EH (cell line): ENCODE data around the gene GOLGA8B.
A peak's percentile ranks its signal among the peaks of the same experiment; 100 is the strongest.
"Not testable (repeated sequence)": the region's sequence is repeated elsewhere in the genome, so short reads cannot be mapped to it uniquely, and the experiment has no call there.

Source experiments
- DNase-seq: peaks from one replicate; pipeline ENCODE4 v3.0.0-alpha.2; 2015; ENCODE audit warnings: low read depth

Gene GOLGA8B

DNA sequence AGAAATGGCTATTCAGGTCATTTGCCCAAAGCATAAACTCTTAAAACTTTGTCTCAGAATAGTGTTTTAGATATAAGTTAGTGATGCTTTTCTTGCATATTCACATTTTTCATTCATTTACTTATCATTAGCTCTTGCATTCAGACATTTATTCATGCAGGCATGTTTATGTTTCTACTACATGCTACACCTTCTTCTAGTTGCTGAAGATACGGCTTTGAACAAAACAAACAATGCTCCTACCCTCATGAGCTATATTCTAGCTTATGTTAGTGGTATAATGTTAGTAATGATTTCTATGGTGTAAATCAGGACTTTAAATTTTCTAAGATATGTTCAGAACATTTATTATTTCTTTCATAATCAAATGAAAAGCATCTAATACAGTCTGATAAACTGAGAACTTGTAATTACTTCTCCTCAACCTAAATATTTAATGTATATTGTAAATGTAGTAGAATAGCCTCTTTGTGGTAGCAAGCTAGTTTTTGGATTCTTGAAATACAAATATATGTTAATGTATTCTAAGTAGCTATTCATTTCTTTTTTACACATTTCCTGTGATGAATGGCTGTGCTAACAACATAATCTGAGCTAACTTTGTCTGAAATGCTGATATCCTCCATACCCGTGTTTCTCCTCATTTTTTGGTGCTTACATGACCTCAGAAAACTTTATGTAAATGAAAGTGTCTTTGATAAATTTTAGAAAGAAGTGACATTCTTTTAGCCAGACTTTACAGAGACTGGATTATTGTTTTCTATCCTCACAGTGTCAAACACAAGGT, 15.5 kb upstream of the GOLGA8B start:
- no peak for DNase-seq

DNA sequence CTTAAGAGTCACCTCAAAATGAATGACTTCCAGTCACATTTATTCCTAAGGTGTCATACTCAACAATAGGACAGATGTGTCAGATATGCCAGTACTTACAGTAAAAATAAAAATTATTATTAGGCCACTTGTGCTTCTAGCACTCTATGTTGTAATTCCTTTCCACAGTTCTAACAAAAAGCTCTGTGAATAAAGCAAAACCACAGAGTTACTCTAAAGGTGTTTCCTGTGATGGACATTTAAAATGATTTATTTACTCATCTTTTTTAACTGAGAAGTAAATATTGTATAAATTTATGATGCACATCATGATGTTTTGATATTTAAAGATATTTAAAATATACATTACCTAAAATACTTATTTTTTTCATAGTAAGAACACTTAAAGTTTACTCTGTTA, 13.9 kb upstream of the GOLGA8B start:
- DNase-seq = no peak

DNA sequence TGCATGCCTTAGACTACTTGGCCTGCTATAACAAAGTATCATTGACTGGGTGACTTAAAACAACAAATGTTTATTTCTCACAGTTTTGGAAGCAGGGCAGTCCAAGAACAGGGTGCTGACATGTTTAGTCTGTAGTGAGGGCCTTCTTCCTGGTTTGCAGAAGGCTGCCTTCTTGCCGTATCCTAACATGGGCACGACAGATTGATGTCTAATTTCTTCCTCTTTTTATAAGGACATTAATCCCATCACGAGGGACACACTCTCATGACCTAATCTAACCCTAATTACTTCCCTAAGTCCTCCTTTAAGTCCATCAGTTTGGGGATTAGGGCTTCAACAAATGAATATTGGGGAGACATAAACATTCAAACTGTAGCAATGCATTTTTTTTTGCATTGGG, 10.9 kb upstream of the GOLGA8B start:
- DNase-seq = no peak

DNA sequence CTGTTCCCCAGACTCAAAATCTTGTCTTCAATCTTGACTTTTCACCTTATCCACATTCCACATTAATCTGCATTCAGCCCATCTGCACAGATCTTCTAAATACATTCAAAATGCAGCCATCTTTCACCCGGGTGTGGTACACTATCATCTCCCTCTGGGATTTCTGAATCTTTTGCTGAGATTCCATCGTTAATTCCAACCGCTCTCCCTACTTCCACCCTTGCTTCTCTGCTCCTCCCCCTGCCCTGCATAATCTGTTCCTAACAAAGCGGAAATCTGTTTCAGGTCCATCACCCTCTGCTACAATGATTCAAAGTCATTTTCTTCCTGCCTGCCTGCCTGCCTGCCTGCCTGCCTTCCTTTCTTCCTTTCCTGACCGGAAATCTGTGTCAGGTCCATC, 7.9 kb upstream of the GOLGA8B start:
- DNase-seq = no peak

DNA sequence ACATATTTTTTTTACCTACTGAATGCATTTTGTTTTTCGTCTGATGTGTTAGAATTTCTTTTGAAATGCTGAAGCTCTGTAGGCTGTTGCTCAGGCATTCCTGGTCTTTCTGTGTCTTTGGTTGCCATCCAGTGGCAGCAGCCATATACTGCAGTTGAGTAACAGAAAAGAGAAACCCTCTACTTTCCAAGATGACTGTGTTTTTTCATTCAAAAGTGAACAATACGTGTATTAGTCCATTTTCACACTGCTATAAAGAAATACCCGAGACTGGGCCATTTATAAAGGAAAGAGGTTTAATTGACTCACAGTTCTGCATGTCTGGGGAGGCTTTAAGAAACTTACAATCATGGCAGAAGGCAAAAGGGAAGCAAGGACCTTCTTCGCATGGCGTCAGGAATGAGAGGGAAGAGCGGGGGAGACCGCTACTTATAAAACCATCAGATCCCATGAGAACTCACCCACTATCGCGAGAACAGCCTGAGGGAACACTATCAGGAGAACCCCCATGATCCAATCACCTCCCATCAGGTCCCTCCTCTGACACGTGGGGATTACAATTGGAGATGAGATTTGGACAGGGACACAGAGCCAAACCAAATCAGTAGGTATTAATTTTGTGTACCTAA, 4.7 kb upstream of the GOLGA8B start:
- peak; percentile 81 for DNase-seq

DNA sequence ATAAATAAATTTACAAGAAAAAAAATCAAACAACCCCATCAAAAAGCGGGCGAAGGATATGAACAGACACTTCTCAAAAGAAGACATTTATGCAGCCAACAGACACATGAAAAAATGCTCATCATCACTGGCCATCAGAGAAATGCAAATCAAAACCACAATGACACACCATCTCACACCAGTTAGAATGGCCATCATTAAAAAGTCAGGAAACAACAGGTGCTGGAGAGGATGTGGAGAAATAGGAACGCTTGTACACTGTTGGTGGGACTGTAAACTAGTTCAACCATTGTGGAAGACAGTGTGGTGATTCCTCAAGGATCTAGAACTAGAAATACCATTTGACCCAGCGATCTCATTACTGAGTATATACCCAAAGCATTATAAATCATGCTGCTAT, 2.5 kb upstream of the GOLGA8B start:
- not testable (repeated sequence) for DNase-seq

DNA sequence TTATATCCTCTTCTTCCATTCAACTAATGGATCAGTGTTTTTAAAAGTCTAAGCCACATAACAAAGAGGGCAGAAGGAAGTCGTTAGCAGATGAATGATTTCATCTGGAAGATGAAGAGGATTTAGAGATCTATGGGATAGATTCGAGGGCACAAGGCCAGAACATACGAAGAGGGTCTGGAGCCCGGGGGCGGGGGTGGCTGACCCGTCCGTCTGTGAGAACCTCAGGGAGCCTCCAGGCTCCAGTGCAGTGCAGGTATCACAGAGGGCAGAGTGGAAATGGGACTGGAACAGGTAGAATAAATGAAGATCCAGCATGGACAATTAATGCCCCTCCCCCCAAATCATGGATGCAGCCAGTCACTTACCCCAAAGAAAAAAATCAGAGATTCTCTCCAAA, 1.5 kb upstream of the GOLGA8B start:
- DNase-seq = no peak

DNA sequence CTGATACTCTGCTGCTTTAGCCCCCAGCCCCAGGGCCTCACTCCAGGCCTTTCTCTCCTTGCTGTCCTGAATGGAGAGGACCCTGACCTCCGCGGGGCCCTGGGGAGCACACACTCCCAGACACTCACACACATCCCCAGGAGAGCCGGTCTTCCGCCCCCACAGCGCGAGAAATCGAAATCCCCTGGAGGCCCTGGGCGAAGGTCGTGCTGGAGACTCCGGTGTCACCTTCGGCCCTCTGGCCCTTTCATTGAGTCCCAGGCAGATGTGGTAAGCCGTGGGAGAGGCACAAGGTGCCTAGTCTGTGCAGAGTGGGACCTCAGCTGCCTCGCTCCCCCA, 848 bp upstream of the GOLGA8B start:
- no peak for DNase-seq

DNA sequence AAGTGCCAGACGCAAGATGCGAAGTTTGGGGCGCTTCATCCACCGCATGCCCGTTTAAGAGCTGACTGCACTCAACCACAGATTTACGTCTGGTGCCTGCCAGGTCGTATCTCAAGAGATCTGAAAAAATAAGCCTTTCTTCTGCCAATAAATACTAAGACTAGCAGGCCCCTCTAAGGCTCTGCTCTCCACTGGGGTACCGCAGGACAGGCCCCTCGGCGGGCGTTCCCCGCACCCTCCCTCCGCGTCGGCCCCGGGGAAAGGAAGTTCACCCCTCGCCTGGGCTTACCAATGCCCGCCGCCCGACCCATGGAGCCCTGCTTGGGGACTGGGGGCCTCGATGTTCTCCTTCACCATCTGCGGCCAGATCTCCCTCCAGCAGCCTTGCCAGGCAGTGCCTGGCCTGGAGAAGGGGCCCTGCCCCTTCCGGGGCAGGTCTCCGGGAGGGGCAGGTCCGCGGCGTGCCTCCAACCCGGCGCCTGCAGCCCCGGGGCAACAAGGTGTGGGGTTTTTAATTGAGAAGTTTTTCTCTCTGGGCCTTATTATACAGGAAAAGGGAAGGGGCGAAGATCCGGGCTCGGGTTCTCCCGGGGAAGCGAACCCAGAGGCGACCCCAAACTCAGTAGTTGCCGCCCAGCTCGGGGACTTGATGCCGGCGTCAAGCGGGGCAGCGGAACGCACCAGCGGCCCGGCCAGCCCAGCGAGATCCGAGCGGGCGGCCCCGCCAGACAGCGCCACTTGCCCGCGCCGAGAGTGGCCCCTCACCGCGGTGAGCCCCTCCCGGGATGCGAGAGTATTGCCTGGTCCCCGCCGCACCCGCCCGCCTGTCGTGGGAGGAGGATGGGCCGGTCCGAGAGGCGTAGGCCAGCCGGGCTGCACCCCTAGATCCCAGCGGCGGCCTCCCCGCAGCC, 735 bp downstream of the GOLGA8B start:
- DNase-seq = peak; percentile 39

DNA sequence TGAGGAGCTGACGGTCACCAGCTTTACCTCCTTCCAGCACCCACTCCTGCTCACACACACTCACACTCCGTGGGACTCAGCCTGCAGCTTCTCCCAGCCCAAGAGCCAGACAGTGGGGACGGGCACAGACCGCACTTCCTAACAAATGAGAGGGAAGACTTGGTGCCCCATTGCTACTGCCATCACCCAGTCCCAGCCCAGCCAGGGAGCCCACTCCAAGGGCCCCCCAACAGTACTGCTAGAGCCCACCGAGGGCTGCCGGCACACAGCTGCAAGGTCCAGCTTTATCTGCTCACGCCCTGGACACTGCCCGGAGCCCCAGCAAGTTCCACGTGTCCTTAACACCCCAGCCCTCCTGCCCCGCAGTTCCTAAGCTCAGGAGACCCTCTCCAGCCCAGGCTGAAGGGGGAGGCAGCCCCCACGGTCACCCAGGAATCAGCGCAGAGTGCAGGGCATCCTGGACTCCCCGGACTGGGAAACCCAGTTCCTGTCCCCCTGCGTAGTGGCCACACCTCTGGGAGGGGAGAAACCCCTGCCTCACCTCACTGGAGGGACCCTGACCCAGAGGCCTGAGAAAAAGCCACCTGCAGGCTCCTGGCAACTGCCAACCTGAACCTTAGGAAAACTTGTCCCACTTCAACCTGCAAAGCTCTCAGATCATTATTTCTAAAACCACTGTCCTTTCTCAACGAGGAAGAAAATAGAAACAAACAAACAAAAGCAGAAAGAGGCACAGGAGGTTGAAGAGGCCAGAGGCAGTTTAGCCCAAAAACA, 1.6 kb downstream of the GOLGA8B start:
- DNase-seq = not testable (repeated sequence)

DNA sequence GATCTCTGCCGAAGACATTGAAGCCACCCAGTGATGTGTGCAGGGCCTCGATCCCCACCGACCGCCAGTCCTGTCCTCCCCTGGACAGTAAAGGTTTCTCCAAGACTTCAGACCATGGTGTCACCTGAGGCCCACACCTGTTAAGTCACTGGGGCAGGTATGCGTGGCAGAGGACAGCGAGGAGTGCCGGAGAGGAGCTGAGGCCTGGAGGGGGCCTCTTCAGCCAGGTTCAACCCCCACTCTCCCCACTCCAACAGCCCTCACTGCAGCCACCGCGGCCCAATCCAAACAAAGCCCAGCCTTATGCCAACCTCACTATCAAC, 2.4 kb downstream of the GOLGA8B start:
- DNase-seq = no peak

DNA sequence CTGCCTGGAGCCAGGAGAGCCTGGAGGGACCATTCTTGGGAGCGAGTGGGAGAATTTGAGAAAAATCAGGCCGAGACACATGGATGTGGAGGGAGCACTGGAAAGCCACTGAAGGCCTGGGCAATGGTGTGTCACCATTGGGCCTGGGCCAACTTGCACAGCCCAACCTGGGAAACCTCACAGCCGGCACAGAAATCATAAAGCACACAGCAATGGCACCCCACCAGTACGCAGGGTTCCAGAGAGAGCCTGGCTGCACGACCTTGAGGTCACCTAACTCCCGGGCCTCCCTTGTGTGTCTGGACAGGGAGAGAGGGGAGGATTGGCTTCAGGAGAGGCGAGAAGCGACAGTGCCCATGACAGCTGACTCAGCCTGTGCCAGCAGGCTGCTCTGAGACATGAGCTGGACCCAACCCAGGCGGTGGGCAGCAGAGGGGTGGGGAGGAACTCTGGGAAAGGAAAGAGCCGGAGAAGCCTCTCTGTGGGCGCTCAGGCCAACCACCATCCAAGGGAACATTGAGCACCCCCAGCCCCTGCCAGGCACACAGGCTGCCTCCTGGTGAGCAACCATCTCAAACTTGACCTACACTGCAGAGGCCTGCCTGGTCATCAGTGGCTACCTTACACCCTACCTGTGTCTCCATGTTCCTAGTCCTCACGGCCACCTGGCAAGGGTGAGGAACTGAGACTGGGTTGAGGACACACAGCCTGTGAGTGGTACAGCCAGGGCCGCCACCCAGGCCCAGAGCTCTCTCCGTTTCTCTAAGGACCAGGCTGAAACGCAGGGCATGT, 3.0 kb downstream of the GOLGA8B start:
- DNase-seq = not testable (repeated sequence)

DNA sequence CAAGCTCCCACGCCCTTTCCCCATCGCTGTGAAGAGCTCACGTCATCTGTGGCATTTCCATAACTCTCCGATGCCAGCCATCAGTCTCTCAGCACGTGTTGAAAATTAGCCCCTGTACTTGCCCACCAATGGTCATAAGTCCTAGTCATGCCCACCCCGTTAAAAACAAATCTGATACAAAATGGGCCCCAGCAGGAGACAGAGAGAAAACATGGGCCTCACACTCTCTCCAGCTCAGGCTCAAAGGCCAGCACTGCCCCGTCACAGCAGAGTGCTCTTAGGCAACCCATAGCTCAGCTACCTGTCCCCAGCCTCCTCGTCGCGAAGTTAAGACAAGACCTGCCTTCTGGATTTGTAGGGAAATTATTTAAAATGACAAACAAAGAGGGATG, 5.2 kb downstream of the GOLGA8B start:
- no peak for DNase-seq

DNA sequence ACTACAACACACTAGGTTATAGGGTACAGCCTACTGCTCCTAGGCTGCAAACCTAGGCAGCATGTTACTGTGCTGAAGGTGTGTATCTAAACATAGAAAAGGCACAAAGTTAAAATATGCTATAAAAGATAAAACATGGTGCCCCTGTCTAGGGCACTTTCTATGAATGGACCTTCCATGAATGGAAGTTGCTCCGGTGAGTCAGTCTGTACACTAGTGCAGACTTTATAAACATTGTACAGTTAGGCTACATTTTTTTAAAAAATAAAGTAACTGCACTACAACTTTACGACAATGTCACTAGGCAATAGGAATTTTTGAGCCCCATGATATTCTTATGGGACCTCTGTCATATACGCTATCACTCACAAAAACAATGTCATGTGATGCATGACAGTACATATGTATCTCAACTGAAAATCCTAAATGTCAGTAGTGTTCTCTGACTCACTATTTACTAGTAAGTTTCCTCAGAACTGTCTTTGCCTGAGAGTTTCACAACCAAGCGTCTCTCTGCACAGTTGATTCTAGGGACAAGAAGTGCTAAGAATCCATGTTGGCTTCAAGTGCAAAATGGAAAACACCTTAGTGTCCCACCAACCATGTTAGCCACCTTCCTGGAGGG, 5.7 kb downstream of the GOLGA8B start:
- peak; percentile 14 for DNase-seq

DNA sequence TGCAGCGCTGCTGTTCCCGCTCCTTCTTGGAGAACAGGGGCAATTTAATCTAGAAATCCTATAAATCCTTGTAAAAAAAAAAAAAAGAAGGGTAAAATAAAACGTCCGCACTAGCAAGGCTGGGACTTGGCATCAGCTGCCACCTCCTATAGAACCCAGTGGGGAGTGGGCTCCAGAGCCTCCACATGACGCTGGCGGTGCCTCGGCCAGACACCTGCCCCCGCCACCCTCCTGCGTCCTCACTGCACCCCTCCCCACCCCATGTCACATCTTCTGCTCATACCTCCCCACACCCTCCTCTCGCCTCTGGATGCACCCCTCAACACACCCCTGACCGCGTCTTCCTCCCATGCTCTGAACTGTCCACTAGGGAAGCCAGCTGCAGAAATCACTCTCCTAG, 8.4 kb downstream of the GOLGA8B start:
- not testable (repeated sequence) for DNase-seq

DNA sequence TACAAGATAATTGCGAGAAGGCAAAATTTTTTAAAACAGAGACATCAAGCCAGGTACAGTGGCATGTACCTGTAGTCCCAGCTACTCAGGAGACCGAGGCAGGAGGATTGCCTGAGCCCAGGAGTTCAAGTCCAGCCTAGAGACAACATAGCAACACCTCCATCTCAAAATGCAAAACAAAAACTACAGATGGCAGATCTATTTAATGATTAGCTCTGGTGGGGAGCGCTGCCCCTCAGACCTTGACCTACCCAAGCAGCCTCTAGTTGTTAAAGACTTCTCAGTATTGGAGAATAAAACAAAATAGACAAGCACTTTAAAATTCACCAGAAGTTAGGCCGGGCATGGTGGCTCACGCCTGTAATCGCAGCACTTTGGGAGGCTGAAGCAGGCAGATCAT, 10.5 kb downstream of the GOLGA8B start:
- DNase-seq = not testable (repeated sequence)

DNA sequence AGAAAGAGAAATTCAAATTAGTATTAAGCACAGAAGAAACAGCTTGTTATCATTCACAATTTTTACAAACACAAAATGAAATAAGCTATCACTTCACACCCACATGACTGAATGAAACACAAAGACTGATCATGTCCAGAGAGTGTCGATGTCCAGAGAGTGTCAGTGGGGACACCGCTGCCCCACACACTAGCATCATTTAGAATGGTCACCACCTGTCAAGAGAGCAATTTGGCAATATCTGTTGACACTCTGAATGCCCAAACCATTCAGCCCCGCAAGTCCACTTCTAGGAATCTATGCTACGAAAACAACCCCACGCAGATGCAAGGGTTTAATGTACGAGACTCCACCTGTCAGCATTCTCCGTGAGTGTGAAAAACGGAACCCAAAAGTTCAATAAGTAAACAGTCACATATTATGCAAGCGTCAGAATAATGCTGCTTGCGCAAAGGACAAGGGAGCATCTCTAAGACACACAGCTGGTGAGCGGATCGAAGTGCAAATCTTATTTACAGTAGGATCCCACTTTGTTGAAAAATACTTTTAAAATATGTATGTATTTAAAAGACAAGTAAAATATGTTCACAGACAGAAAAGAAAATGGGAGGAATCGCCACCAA, 11.3 kb downstream of the GOLGA8B start:
- not testable (repeated sequence) for DNase-seq

DNA sequence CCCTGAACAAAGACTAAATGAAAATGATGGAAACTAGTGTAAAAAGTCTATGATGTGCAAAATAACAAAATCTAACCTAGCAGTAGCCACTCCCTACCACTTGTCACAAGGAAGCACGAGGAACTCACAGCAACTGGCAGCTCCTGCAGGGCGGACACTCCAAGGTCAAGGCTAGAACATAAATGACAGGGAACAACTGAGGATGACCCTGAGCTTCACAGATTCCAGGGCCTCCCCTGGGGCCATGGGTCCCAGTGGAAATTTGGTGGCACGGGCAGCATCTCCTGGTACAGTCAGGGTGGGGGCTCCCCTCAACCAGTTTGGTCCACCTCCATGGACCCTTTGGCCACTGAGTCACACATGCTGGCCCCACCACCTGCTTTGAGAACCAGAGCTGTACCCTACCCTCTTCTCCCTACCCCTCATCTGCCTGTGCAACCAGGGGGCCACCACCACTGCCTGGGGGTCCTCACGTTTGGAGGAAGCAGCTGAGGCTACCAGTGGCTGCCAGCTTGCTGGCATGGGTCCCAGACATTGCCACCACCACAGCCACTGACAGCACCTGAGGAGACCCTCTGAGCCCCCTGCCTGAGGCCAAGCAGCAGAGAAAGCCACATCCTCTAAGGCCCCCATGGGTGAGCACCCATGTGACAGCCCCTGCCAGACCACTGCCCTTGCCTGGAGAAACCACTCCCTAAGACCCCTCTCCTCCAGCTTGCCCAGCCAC, 13.6 kb downstream of the GOLGA8B start:
- not testable (repeated sequence) for DNase-seq

DNA sequence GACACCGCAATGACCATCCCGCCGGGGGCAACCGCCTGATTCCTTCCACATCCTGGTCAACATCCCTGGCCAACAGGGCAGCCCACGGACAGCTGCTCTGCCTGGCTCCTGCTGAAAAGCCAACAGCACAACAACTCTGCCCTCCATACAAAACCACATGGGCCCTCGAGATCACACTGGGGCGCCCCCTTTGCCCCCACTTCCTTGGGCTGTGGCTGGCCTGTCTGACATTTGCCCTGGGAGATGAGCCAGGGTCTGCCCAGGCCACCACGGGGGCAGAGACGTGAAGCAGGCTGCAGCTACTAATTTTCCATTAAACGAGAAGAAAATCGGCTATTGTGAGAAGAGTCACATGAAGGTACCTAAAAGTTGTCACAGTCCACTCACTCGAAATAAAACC, 16.3 kb downstream of the GOLGA8B start:
- not testable (repeated sequence) for DNase-seq

DNA sequence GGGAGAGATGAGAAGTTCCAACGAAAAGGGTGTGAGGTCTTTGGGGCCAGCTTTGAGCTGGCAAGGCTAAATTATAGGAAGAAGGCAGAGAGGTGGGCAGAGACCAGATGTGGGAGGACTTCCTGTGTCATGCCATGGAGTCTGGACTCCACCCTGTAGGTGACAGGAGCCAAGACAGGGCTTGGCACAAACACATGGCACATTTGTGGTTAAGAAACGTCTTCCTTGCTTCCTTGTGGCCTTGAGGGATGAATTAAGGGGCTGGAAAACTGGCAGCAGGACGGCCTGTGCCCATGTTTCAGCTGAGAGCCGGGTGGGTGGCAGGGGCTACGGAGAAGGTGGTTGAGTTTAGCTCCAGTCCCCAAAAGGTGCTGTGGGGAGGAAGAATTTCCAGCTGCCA, 18.7 kb downstream of the GOLGA8B start:
- DNase-seq = not testable (repeated sequence)
